Measurements from ENCODE around the gene SH3RF2. TPM values are rescaled to one million over a fixed set of nuclear protein-coding genes. Genes with fewer than 3 reads are reported as not detected.

SH3RF2 gene
- total and polyA plus RNA-seq, 2 of the 13 experiments (the other 11 are each of a cell fraction or from before 2014, with no cell fraction given) = 2.6 to 3.7 TPM

- POLR2A ChIA-PET = no interaction called here
- WGBS (ENCODE audit: low lambda C conversion rate) = 93% methylated on average over 6 of the region's 6 CpGs
Observed at GRCh38 chr5:145996135-145996534, 59.8 kb downstream of the SH3RF2 start.

More at GRCh38 chr5:145996135-145996534, 59.8 kb downstream of the SH3RF2 start:
- FAIRE-seq (no peak), ATAC-seq (no peak), DNase-seq (ENCODE audit: low spot score) (no peak)
- Histone ChIP-seq H3K4me2 (ENCODE audit: low read depth, low read length) (no peak overlapping the region), H2AFZ (ENCODE audit: low read length) (no peak overlapping the region), H3K4me1 (ENCODE audit: insufficient read depth, low read length) (no peaks in the 10 kb centered on the region), H3K27ac (ENCODE audit: extremely low read length, insufficient read depth, low read length) (no peak overlapping the region), H3K36me3 (replicated peaks in 1 of 2; ENCODE audit: control insufficient read depth in 1 of 2, insufficient read depth in 2 of 2, low read length in 2 of 2) (peaks cover 0 to 2% of the 10 kb centered on the region in 2 experiments; a peak in 3 of 5 replicates), H3K79me2 (ENCODE audit: insufficient read depth, low read length) (no peaks in the 10 kb centered on the region), H4K20me1 (ENCODE audit: insufficient read depth, low read length) (no peaks in the 10 kb centered on the region), H3K9ac (ENCODE audit: insufficient read depth, low read depth, low read length) (no peak overlapping the region), H3K9me3 (ENCODE audit: low read length) (peaks cover 13% of the 10 kb centered on the region), H3K4me3 (replicated peaks in 1 of 3; ENCODE audit: insufficient read depth in 1 of 3, low read depth in 2 of 3, low read length in 3 of 3) (no peak overlapping the region), H3K27me3 (ENCODE audit: control insufficient read depth in 1 of 2, insufficient read depth in 2 of 2, low read length in 2 of 2) (no peaks in the 10 kb centered on the region)
- in situ Hi-C loops (cut with HindIII; ENCODE audit: extremely low pct_ligation_motif_present, low pct_unique_long_range_greater_than_20kb) = no loop called here
- CTCF ChIA-PET (ENCODE audit: low intra/inter-chr PET ratio, low total read pairs) = no interaction called here
- intact Hi-C loops (cut with micrococcal nuclease; ENCODE audit: unreplicated experiment) = no loop called here
- BruUV-seq (replicated peaks) = no TSS peak
- no peak for TF ChIP-seq SPEN (CRISPR knock-in tag; IDR thresholded peaks at IDR 0.05; ENCODE audit: low read depth)
- TF ChIP-seq HOMEZ (CRISPR knock-in tag; IDR thresholded peaks at IDR 0.05; ENCODE audit: low read depth) = no peak
- TF ChIP-seq PRMT3 (CRISPR knock-in tag; IDR thresholded peaks at IDR 0.05; ENCODE audit: borderline replicate concordance, low read depth) = no peak
- no peak for TF ChIP-seq TOE1 (CRISPR knock-in tag; IDR thresholded peaks at IDR 0.05)
- no peak for TF ChIP-seq IRF2 (CRISPR knock-in tag; IDR thresholded peaks at IDR 0.05)
- TF ChIP-seq, protein P1, sequence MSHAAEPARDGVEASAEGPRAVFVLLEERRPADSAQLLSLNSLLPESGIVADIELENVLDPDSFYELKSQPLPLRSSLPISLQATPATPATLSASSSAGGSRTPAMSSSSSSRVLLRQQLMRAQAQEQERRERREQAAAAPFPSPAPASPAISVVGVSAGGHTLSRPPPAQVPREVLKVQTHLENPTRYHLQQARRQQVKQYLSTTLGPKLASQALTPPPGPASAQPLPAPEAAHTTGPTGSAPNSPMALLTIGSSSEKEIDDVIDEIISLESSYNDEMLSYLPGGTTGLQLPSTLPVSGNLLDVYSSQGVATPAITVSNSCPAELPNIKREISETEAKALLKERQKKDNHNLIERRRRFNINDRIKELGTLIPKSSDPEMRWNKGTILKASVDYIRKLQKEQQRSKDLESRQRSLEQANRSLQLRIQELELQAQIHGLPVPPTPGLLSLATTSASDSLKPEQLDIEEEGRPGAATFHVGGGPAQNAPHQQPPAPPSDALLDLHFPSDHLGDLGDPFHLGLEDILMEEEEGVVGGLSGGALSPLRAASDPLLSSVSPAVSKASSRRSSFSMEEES (CRISPR knock-in tag; IDR thresholded peaks at IDR 0.05) = no peak
- no peak for TF ChIP-seq REL (CRISPR knock-in tag; conservative IDR thresholded peaks at IDR 0.05)
- no peak for TF ChIP-seq SMARCC2 (IDR thresholded peaks at IDR 0.05)
- no peak for TF ChIP-seq ZNF678 (CRISPR knock-in tag; IDR thresholded peaks at IDR 0.05)
- TF ChIP-seq RCOR2 (CRISPR knock-in tag; IDR thresholded peaks at IDR 0.05) = no peak
- TF ChIP-seq PCBP1 (IDR thresholded peaks at IDR 0.05; ENCODE audit: borderline replicate concordance, low read depth, low read length) = no peak
- no peak for TF ChIP-seq HMGA1 (CRISPR knock-in tag; conservative IDR thresholded peaks at IDR 0.05)
- no peak for TF ChIP-seq SIN3A (IDR thresholded peaks at IDR 0.05; ENCODE audit: borderline replicate concordance, low read depth, low read length)
- TF ChIP-seq CREB1 (IDR thresholded peaks at IDR 0.05) = no peak
- TF ChIP-seq CREB1 (CRISPR knock-in tag; IDR thresholded peaks at IDR 0.05) = no peak
- no peak for TF ChIP-seq ZNF343 (CRISPR knock-in tag; IDR thresholded peaks at IDR 0.05)
- no peak for TF ChIP-seq ZNF430 (CRISPR knock-in tag; IDR thresholded peaks at IDR 0.05)
- no peak for TF ChIP-seq MZF1 (CRISPR knock-in tag; IDR thresholded peaks at IDR 0.05; ENCODE audit: borderline replicate concordance)
- TF ChIP-seq, protein P2, sequence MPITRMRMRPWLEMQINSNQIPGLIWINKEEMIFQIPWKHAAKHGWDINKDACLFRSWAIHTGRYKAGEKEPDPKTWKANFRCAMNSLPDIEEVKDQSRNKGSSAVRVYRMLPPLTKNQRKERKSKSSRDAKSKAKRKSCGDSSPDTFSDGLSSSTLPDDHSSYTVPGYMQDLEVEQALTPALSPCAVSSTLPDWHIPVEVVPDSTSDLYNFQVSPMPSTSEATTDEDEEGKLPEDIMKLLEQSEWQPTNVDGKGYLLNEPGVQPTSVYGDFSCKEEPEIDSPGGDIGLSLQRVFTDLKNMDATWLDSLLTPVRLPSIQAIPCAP (CRISPR knock-in tag; IDR thresholded peaks at IDR 0.05; ENCODE audit: low read depth) = no peak
- TF ChIP-seq HDAC1 (CRISPR knock-in tag; IDR thresholded peaks at IDR 0.05) = no peak
- no peak for TF ChIP-seq ZNF230 (CRISPR knock-in tag; IDR thresholded peaks at IDR 0.05)
